Stimulated activated CD8-positive, alpha-beta memory T cell treated with anti-CD3 and anti-CD28 coated beads, Interleukin-7, amount 100 ng/mL, for 48 hours (primary cell): Measurements from ENCODE around the gene GRIP2.

Source experiments
- DNase-seq, 2 donors: peaks; one replicate each; pipeline ENCODE4 v3.0.0-alpha.2; 2020; ENCODE audit warnings: low read depth in 1 of 2; ENCODE audit errors: extremely low read depth in 1 of 2

The GRIP2 gene

GRCh38 chr3:14440531-14441239, 99.5 kb downstream of the GRIP2 start:
- DNase-seq = no peak

- DNase-seq = no peak
These were observed 100.0 kb downstream of the GRIP2 start for GRCh38 chr3:14440168-14440518.

- no peak for DNase-seq
These were observed 100.5 kb downstream of the GRIP2 start for GRCh38 chr3:14439501-14440167.
